ENCODE measurements around the gene FOLR2.
A peak's percentile ranks its signal among the peaks of the same experiment; 100 is the strongest.

The FOLR2 gene

GRCh38 chr11:72208281-72208680, 8.3 kb upstream of the FOLR2 start:
- DNase-seq, result no peak

DNA sequence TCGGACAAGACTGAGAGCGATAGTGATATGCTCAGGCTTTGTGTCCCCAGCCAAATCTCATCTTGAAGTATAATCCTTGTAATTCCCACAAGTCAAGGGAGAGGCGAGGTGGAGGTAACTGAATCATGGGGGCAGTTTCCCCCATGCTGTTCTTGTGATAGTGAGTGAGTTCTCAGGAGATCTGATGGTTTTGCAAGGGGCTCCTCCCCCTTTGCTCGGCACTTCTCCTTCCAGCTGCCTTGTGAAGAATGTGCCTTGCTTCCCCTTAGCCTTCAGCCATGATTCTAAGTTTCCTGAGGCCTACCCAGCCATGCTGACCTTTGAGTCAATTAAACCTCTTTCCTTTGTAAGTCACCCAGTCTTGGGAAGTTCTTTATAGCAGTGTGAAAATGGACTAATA, 7.5 kb upstream of the FOLR2 start:
- no peak for DNase-seq

GRCh38 chr11:72217841-72218240, 1.2 kb downstream of the FOLR2 start:
- no peak for DNase-seq

DNA sequence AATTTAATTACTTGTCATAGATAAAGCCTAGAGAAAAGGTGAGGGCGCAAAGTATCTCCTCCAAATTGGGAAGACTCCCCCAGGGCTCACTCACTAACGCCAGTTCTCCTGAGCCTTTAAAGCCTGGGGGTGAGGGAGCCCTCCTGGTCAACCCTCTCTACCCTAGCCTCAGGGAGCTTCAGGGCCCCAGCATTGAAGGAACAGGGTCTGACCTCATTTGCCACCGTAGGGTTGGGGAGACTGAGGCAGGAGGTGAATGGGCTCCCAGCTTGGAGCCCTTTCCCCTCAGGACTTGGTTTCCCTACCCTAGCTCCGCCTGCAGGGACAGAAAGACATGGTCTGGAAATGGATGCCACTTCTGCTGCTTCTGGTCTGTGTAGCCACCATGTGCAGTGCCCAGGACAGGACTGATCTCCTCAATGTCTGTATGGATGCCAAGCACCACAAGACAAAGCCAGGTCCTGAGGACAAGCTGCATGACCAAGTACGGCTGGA, 1.7 kb downstream of the FOLR2 start:
- DNase-seq, result no peak

- no peak for DNase-seq
Observed at GRCh38 chr11:72220696-72221363, 4.2 kb downstream of the FOLR2 start.

DNA sequence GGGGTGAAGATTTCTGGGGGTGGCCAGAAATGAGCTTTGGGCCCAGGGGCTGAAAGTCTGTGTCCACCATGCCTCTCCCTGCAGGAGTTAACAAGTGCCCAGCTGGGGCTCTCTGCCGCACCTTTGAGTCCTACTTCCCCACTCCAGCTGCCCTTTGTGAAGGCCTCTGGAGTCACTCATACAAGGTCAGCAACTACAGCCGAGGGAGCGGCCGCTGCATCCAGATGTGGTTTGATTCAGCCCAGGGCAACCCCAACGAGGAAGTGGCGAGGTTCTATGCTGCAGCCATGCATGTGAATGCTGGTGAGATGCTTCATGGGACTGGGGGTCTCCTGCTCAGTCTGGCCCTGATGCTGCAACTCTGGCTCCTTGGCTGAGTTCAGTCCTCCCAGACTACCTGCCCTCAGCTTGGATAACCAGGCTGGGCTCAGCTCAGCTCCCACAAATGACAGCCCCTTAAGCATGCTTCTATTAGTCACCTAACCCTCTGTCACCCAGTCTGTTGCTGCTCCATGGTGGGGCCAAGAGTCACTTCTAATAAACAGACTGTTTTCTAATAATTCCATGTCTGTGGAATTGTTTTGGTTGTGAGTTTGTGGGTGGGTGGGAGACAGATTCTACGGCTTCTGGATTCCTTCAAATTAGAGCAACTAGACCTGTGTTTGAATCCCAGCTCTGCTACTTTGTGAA, 4.9 kb downstream of the FOLR2 start:
- DNase-seq, result no peak

DNA sequence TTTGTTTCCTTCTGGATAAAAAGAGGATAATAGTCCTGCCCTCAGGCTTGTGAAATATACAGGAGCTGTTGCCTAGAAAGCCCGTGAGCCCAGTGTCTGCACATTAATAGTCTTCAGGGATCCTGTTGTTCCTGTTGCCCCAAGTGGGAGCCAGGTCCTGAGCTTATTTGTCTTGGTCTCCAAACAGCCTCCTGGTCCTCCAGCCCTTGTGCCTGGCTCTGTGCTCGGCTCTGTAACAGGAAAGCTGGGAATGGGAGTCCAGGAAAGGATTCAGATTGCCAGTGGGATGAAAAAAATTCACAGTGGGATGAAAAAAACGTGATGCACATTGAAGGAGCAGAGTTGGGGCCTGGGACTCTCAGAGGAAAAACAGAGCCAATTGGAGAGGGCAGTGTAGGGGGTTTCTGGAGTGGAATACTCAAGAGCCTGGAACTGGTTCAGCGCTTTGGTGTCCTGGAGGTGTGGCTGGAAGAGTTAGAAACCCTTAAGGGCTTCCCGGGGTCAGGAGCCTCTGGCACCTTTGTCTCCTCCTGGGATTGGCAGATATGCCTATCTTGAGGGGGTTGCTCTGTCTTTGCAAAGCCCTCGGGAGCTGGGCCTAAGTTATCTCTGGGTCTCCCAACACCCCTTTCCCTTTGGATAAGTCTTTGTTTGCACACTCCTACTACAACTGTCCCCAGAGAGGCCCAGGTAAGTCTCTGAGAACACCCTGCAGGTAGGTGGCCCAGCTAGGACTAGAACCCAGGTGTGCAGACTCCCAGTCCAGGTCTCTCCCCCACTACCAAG, 5.7 kb downstream of the FOLR2 start:
- no peak for DNase-seq

GRCh38 chr11:72222907-72223614, 6.5 kb downstream of the FOLR2 start:
- peak; percentile 92 for DNase-seq

- peak; percentile 79 for DNase-seq
Observed at GRCh38 chr11:72223615-72224563, 7.3 kb downstream of the FOLR2 start.

- no peak for DNase-seq
Observed at GRCh38 chr11:72224564-72225410, 8.2 kb downstream of the FOLR2 start, which contains the start of gene INPPL1. TSS of gene INPPL1 (plus strand) at chr11:72224767. CDS start at chr11:72224985, 218 bp downstream.

- no peak for DNase-seq
Observed at GRCh38 chr11:72225411-72225951, 8.9 kb downstream of the FOLR2 start.

GRCh38 chr11:72226701-72227100, 10.1 kb downstream of the FOLR2 start:
- no peak for DNase-seq

GRCh38 chr11:72227316-72228228, 11.0 kb downstream of the FOLR2 start:
- no peak for DNase-seq

DNA sequence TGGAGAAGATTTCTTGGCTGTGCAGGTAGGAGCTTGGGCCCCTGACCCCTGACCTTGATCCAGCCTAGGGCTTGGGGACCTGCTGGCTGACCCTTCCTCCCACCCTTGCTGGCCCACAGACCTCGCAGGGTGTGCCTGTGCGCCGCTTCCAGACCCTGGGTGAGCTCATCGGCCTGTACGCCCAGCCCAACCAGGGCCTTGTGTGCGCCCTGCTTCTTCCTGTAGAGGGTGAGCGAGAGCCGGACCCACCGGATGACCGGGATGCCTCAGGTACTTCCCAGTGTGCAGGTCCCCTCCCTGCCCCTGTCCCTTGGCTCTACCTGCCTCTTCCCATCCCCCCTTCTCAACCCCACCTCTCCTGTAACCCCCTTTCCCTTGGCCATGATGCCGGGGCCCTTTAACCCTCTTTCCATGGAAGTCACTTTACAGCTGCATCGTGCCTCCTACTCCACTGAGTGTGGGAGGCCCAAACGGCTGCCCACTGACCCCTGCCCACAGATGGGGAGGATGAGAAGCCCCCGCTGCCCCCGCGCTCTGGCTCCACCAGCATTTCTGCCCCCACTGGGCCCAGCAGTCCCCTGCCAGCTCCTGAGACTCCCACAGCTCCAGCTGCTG, 11.7 kb downstream of the FOLR2 start:
- no peak for DNase-seq

DNA sequence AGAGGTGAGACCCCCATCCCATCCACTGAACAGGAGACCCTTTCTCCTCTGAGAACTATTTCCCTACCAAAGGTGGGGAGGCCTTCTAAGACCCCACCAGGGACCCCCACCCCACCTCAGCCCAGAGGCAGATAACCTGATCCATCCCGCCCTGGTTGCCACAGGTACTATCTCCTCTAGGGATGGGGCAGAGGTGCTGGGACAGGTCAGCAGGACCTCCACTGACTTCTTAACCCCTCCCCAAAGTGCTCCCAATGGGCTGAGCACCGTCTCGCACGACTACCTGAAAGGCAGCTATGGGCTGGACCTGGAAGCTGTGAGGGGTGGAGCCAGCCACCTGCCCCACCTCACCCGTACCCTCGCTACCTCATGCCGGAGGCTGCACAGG, 12.2 kb downstream of the FOLR2 start:
- DNase-seq, result no peak

DNA sequence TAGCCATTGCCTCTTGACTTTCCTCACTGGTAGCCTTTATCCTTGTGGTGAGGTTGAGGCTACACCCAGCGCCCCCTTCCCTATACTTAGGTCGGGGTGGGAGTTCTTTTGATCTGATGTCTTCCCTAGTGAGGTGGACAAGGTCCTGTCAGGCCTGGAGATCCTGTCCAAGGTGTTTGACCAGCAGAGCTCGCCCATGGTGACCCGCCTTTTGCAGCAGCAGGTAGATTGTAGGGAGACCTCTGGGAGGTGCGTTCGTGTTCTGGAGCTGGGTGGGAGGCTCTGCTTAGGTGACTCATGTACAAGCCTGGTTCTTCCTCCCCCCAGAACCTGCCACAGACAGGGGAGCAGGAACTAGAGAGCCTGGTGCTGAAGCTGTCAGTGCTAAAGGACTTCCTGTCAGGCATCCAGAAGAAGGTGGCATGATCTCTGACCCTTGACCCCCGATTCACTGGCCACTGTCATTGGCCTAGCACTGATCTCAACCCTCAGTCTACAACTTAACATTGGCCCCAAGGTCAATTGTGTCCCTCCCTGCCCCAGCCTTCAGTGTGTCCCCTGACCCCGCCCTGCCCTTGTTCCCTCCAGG, 12.8 kb downstream of the FOLR2 start:
- DNase-seq, result no peak

GRCh38 chr11:72229925-72230763, 13.6 kb downstream of the FOLR2 start:
- no peak for DNase-seq
